Stimulated activated CD4-positive, alpha-beta T cell treated with anti-CD3 and anti-CD28 coated beads, Interleukin-12 subunit alpha, Interleukin-12 subunit beta, amount 100 ng/mL, for 48 hours (primary cell): Measurements from ENCODE around the gene CIP2A.

Source experiments
- DNase-seq, 3 donors: peaks; one replicate each; pipeline ENCODE4 v3.0.0-alpha.2; 2020; ENCODE audit warnings: low read depth in 2 of 3, low spot score in 1 of 3

CIP2A gene

DNA sequence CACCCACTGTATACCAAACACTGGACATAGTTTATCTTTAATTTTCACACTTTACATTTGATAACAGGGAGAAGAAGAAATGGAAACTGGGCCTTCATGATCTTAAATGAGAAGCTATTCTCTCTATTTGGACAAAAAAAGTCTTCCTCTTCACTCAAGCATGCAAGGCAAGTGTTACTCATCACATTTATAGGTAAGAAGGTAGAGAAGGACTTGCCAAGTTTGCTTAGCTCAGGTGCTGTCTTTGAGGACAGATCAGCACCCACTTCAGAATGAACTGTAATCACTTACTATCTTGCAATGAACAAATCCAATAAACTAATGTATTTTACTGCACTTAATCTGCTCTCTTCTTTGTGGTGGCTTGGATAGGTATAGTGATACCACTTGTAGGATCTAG lies 77.7 kb downstream of the CIP2A start:
- DNase-seq = no peak

- no peak for DNase-seq
These were observed 78.2 kb downstream of the CIP2A start for GRCh38 chr3:108511055-108511454.

DNA sequence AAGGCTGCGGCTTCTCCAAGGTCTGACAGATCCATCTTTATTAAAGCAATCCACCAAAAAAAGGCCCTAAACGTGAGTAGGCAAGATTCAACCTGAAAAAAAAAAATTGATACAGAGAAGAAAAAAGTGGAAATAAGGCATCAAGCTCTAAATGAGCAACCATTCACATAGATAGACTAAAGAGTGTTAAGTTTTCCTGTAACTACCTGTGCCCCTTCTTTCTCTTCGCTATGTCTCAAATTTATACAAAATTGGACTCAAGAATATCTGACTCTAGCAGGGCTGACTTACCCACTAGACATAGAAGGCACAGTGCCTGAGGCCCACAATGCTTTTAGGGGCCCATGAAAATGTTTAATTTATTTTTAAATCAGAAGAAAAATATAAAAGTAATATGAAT lies 78.7 kb downstream of the CIP2A start, which contains the start of gene MYH15:
TSS of gene MYH15 (minus strand) at position 101 of the 400 bp plus-strand sequence. CDS start at position 35, 66 bp downstream.
- no peak for DNase-seq

GRCh38 chr3:108509871-108510270 lies 79.4 kb downstream of the CIP2A start:
- no peak for DNase-seq

GRCh38 chr3:108509263-108509662 lies 80.0 kb downstream of the CIP2A start:
- no peak for DNase-seq

DNA sequence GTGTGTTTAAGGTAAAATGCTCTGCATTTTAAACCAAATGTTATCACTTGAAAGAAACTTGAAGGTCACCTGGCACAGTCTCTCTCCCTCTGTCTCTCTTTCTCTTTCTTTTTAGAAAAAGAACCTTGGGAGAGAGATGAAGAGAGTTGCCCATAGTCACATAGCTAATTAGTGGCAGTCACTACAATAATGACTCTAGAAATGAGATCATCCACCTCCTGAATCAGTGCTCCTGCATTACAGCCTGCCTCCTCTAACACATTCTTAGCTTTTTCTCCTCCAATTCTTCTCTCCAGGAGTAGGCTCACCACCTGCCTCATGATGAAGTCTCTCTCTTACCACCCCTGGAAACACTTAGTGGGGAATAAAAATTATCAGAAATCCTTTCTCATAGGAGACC lies 81.3 kb downstream of the CIP2A start:
- no peak for DNase-seq

DNA sequence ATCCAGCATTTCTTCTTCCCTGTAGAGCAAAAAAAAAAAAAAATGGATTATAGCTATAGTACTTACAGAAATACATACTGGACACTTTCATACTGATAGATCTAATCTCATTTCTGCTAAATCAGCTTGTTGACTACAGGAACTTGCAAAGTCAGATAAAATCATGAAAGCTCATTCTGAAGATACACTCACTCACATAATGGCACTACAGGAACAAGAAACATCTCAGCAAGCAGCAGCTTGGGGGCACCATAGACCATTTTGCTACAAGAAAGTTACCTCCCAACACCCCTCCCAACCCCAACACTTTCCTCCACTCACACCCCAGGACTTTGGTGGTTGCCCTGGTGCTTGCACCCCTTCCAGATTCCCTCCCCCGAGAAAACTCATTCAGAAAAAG lies 83.4 kb downstream of the CIP2A start:
- DNase-seq = no peak

DNA sequence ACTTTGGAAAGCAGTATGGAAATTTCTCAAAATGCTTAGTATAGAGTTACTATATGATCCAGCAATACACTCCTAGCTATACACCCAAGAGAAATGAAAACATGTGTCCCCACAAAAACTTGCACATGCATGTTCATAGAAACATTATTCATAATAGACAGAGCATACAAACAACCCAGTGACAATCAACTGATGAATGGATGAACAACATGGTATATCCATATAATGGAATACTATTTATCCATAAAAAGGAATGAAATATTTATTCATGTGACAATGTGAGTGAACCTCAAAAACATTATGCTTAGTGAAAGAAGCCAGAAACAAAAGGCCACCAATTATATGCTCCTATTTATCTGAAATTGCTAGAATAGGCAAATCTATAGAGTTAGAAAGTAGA lies 85.5 kb downstream of the CIP2A start:
- no peak for DNase-seq

DNA sequence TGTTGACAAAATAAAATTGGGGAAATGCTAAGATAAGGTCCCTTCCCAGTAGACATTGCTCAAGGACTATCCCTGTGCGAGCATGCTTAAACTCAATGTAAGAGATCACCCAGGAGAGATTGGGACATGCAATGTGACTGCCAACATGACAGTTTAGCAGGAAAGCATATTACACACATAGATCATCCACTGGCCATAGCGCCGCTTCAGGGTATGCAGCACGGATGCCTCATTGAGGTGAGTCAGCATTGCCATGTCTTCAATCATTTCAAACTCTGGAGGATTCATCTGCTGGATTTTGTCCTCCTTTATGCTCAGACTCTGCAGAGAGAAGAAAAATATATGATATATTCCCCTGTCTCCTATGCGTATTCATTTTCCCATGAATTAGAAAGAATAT lies 87.7 kb downstream of the CIP2A start:
- no peak for DNase-seq

DNA sequence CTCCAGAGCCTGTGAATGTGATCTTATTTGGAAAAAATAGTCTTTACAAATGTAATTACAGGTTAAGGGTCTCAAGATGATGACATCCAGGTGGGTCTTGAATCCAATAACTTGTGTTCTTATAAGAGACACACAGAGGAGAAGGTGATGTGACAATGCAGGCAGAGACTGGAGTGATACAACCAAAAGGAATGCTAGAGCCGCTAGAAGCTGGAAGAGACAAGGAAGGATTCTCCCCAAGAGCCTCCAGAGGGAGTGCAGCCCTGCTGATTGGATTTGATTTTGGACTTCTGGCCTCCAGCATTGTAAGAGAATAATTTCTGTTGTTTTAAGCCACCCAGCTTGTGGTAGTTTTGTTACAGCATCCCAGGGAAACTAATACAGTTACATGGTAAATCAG lies 88.5 kb downstream of the CIP2A start:
- DNase-seq = no peak
